H9 (cell line): Measurements from ENCODE around the gene DGKE. TPM values are rescaled to one million over a fixed set of nuclear protein-coding genes. Genes with fewer than 3 reads are reported as not detected.

Experiments
- DNase-seq: peaks from one replicate; pipeline ENCODE4 v3.0.0-alpha.2; 2017
- H2AFZ ChIP-seq: one replicate; pipeline ENCODE4 v1.6.1; 2013; ENCODE audit warnings: mild to moderate bottlenecking, low read length, control low read depth, moderate library complexity
- H2AK5ac ChIP-seq: 2 replicates; pipeline ENCODE4 v1.6.1; 2013; ENCODE audit warnings: low read length, control low read depth, mixed read lengths; ENCODE audit not compliant: insufficient read length
- H2BK120ac ChIP-seq: one replicate; pipeline ENCODE4 v1.6.1; 2013; ENCODE audit warnings: low read depth, mild to moderate bottlenecking, low read length, control low read depth, inconsistent platforms; ENCODE audit not compliant: poor library complexity, severe bottlenecking
- H2BK12ac ChIP-seq: 2 replicates; pipeline ENCODE4 v1.6.1; 2013; ENCODE audit warnings: low read length, control low read depth, mixed read lengths, low read depth; ENCODE audit not compliant: insufficient read length
- H2BK15ac ChIP-seq: 2 replicates; pipeline ENCODE4 v1.6.1; 2013; ENCODE audit warnings: low read depth, low read length, control low read depth
- H2BK20ac ChIP-seq: one replicate; pipeline ENCODE4 v1.6.1; 2013; ENCODE audit warnings: low read depth, mild to moderate bottlenecking, low read length, control low read depth, inconsistent platforms; ENCODE audit not compliant: poor library complexity, severe bottlenecking
- H2BK5ac ChIP-seq: 2 replicates; pipeline ENCODE4 v1.6.1; 2013; ENCODE audit warnings: low read length, control low read depth, mixed read lengths; ENCODE audit not compliant: insufficient read length
- H3K14ac ChIP-seq: 2 replicates; pipeline ENCODE4 v1.6.1; 2013; ENCODE audit warnings: low read length, control low read depth; ENCODE audit not compliant: insufficient read depth
- H3K18ac ChIP-seq: 2 replicates; pipeline ENCODE4 v1.6.1; 2013; ENCODE audit warnings: low read depth, mild to moderate bottlenecking, mixed read lengths, low read length, control low read depth; ENCODE audit not compliant: insufficient read length
- H3K23ac ChIP-seq: 2 replicates; pipeline ENCODE4 v1.6.1; 2013; ENCODE audit warnings: low read length, control low read depth, mixed read lengths, low read depth; ENCODE audit not compliant: insufficient read length
- H3K23me2 ChIP-seq: 2 replicates; pipeline ENCODE4 v1.6.1; 2013; ENCODE audit warnings: low read depth, mild to moderate bottlenecking, mixed read lengths, low read length, control low read depth; ENCODE audit not compliant: insufficient read length, poor library complexity, severe bottlenecking
- H3K27ac ChIP-seq: 2 replicates; pipeline ENCODE4 v1.5.1; 2013; ENCODE audit warnings: low read length, control low read depth, mixed read lengths, low read depth; ENCODE audit not compliant: insufficient read length
- H3K27me3 ChIP-seq: 2 replicates; pipeline ENCODE4 v1.6.1; 2013; ENCODE audit warnings: low read length, control low read depth, inconsistent platforms; ENCODE audit not compliant: insufficient read depth
- H3K4ac ChIP-seq: 2 replicates; pipeline ENCODE4 v1.6.1; 2013; ENCODE audit warnings: low read depth, mild to moderate bottlenecking, control low read depth, inconsistent platforms, low read length, moderate library complexity
- H3K4me1 ChIP-seq: 2 replicates; pipeline ENCODE4 v1.6.1; 2013; ENCODE audit warnings: low read length, control low read depth, inconsistent platforms; ENCODE audit not compliant: insufficient read depth
- H3K4me2 ChIP-seq: 2 replicates; pipeline ENCODE4 v1.6.1; 2013; ENCODE audit warnings: low read length, control low read depth, mixed read lengths; ENCODE audit not compliant: insufficient read length, insufficient read depth
- H3K56ac ChIP-seq: 2 replicates; pipeline ENCODE4 v1.6.1; 2013; ENCODE audit warnings: low read depth, mild to moderate bottlenecking, mixed read lengths, low read length, control low read depth; ENCODE audit not compliant: insufficient read length
- H3K79me1 ChIP-seq: 2 replicates; pipeline ENCODE4 v1.6.1; 2013; ENCODE audit warnings: low read depth, mild to moderate bottlenecking, moderate library complexity, low read length, control low read depth, inconsistent platforms; ENCODE audit not compliant: insufficient read depth, poor library complexity, severe bottlenecking
- H3K79me2 ChIP-seq: 2 replicates; pipeline ENCODE4 v1.6.1; 2013; ENCODE audit warnings: low read length, control low read depth, inconsistent platforms; ENCODE audit not compliant: insufficient read depth
- H3K9ac ChIP-seq: 2 replicates; pipeline ENCODE4 v1.6.1; 2013; ENCODE audit warnings: low read length, control low read depth, mixed read lengths; ENCODE audit not compliant: insufficient read length; ENCODE audit errors: extremely low read depth
- H3K9me3 ChIP-seq: one replicate; pipeline ENCODE4 v1.6.1; 2013; ENCODE audit warnings: low read depth, low read length, inconsistent platforms; ENCODE audit not compliant: control insufficient read depth
- H3T11ph ChIP-seq: one replicate; pipeline ENCODE4 v1.6.1; 2013; ENCODE audit warnings: mild to moderate bottlenecking, low read length, control low read depth, inconsistent platforms
- H4K20me1 ChIP-seq: one replicate; pipeline ENCODE4 v1.6.1; 2013; ENCODE audit not compliant: control insufficient read depth, insufficient read length, insufficient read depth
- H4K5ac ChIP-seq: 2 replicates; pipeline ENCODE4 v1.6.1; 2013; ENCODE audit warnings: low read depth, mild to moderate bottlenecking, mixed read lengths, low read length, control low read depth; ENCODE audit not compliant: insufficient read length
- H4K8ac ChIP-seq: replicated peaks from 2 replicates; pipeline ENCODE4 v1.6.1; 2013; ENCODE audit warnings: low read length, control low read depth, mixed read lengths, low read depth; ENCODE audit not compliant: insufficient read length
- H4K91ac ChIP-seq: 2 replicates; pipeline ENCODE4 v1.6.1; 2013; ENCODE audit warnings: low read depth, mild to moderate bottlenecking, moderate library complexity, mixed read lengths, low read length, control low read depth; ENCODE audit not compliant: insufficient read length
- H3K27ac Mint-ChIP-seq, 3 experiments: 2 replicates in 2 of 3; 3 replicates in 1 of 3; pipeline ENCODE4 v1.8.0; 2020 to 2021; ENCODE audit warnings: mixed read lengths in 3 of 3, mild to moderate bottlenecking in 1 of 3, moderate library complexity in 1 of 3
- H3K27me3 Mint-ChIP-seq: 2 replicates; pipeline ENCODE4 v1.8.0; 2021; ENCODE audit warnings: low read depth, mild to moderate bottlenecking, moderate library complexity, mixed read lengths
- H3K36me3 Mint-ChIP-seq, 3 experiments: 2 replicates in 2 of 3; 3 replicates in 1 of 3; pipeline ENCODE4 v1.8.0; 2020 to 2021; ENCODE audit warnings: low read depth in 3 of 3, mixed read lengths in 3 of 3; ENCODE audit not compliant: insufficient read depth in 1 of 3
- H3K4me1 Mint-ChIP-seq, 2 experiments: 2 replicates each; pipeline ENCODE4 v1.8.0; 2020; ENCODE audit warnings: mixed read lengths in 2 of 2
- H3K4me3 Mint-ChIP-seq, 2 experiments: 2 replicates in 1 of 2; 3 replicates in 1 of 2; pipeline ENCODE4 v1.8.0; 2020 to 2021; ENCODE audit warnings: mild to moderate bottlenecking in 2 of 2, mixed read lengths in 2 of 2, moderate library complexity in 1 of 2
- H3K9me3 Mint-ChIP-seq, 2 experiments: 2 replicates in 1 of 2; 3 replicates in 1 of 2; pipeline ENCODE4 v1.8.0; 2020; ENCODE audit warnings: mild to moderate bottlenecking in 2 of 2, mixed read lengths in 2 of 2, moderate library complexity in 1 of 2
- whole genome bisulfite sequencing: extraction: QIAGEN DNeasy Blood & Tissue Kit; methylation state at CpG from one replicate; pipeline ENCODE4 v1.1.7; 2013; ENCODE audit warnings: missing lambda C conversion rate, low lambda C conversion rate, mixed read lengths; ENCODE audit not compliant: insufficient read length; ENCODE audit errors: extremely low coverage; 5-methylcytosine and 5-hydroxymethylcytosine counted together
- total RNA-seq: library from RNA; stranded (reverse); gene quantifications from 2 replicates; pipeline ENCODE4 v1.2.1, GENCODE V29; 2021
- TF ChIP-seq, protein P1 (sequence below): fragments of 200-600 bp; sonication (generic); conservative IDR thresholded peaks from 3 replicates; pipeline ENCODE4 v1.8.0; 2021; ENCODE audit warnings: antibody characterized with exemption, mild to moderate bottlenecking

DGKE gene
- total RNA-seq, 1 experiment from 2014 or later = 4.9 TPM

DNA sequence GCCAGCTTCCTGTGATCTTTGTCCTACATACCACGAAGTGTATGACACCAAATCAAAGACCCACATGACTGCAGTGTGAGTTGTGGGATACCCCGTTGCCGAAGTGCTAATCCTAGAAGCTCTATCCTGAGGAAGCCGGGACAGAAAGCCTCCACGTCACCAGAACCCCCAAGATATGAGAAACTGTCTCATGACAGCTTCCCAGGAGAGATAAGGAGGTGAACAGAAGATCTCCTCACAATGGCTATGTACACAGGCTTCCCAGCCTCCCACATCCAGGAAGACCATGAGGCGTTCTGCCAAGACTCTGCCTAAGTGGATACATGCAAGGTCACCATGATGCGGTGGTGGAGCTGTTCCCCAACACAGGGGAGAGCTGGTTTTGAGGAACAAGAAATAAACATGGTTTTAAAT lies 42.8 kb downstream of the DGKE start:
- Mint-ChIP-seq H3K9me3 (no peaks in the 10 kb centered on the region; a peak in 2 of 5 replicates), H3K36me3 (no peaks in the 10 kb centered on the region; a peak in 1 of 7 replicates), H3K27me3 (peaks cover 6% of the 10 kb centered on the region), H3K4me1 (no peaks in the 10 kb centered on the region), H3K4me3 (no peak overlapping the region), H3K27ac (no peak overlapping the region)
- Histone ChIP-seq H3K79me1 (no peaks in the 10 kb centered on the region), H4K20me1 (no peaks in the 10 kb centered on the region), H3K9ac (no peak overlapping the region), H2AFZ (no peak overlapping the region), H3K23ac (no peak overlapping the region), H2BK12ac (no peak overlapping the region), H2BK5ac (no peak overlapping the region), H3K4me2 (no peak overlapping the region), H2AK5ac (no peak overlapping the region), H3K79me2 (no peaks in the 10 kb centered on the region), H4K5ac (no peak overlapping the region), H3K14ac (no peak overlapping the region), H3K18ac (no peak overlapping the region), H3T11ph (no peak overlapping the region), H4K91ac (no peak overlapping the region), H2BK20ac (no peak overlapping the region), H3K4me1 (0 out of 2 replicates have a peak, but pooled peaks cover 3% of the 10 kb centered on the region), H2BK120ac (no peak overlapping the region), H3K23me2 (no peaks in the 10 kb centered on the region), H3K56ac (no peak overlapping the region), H2BK15ac (no peak overlapping the region), H3K27ac (no peak overlapping the region), H4K8ac (no peak overlapping the region), H3K27me3 (no peaks in the 10 kb centered on the region), H3K4ac (no peak overlapping the region), H3K9me3 (no peaks in the 10 kb centered on the region)
- TF ChIP-seq, protein P1, sequence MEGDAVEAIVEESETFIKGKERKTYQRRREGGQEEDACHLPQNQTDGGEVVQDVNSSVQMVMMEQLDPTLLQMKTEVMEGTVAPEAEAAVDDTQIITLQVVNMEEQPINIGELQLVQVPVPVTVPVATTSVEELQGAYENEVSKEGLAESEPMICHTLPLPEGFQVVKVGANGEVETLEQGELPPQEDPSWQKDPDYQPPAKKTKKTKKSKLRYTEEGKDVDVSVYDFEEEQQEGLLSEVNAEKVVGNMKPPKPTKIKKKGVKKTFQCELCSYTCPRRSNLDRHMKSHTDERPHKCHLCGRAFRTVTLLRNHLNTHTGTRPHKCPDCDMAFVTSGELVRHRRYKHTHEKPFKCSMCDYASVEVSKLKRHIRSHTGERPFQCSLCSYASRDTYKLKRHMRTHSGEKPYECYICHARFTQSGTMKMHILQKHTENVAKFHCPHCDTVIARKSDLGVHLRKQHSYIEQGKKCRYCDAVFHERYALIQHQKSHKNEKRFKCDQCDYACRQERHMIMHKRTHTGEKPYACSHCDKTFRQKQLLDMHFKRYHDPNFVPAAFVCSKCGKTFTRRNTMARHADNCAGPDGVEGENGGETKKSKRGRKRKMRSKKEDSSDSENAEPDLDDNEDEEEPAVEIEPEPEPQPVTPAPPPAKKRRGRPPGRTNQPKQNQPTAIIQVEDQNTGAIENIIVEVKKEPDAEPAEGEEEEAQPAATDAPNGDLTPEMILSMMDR = no peak
- WGBS = no CpG with 5 or more reads among the region's 7 CpGs
- no peak for DNase-seq
